Measurements from ENCODE around the gene CD7. TPM values are rescaled to one million over a fixed set of nuclear protein-coding genes. Genes with fewer than 3 reads are reported as not detected.

The CD7 gene
- total RNA-seq, 1 donor from 2014 or later: 7.1 TPM

DNA sequence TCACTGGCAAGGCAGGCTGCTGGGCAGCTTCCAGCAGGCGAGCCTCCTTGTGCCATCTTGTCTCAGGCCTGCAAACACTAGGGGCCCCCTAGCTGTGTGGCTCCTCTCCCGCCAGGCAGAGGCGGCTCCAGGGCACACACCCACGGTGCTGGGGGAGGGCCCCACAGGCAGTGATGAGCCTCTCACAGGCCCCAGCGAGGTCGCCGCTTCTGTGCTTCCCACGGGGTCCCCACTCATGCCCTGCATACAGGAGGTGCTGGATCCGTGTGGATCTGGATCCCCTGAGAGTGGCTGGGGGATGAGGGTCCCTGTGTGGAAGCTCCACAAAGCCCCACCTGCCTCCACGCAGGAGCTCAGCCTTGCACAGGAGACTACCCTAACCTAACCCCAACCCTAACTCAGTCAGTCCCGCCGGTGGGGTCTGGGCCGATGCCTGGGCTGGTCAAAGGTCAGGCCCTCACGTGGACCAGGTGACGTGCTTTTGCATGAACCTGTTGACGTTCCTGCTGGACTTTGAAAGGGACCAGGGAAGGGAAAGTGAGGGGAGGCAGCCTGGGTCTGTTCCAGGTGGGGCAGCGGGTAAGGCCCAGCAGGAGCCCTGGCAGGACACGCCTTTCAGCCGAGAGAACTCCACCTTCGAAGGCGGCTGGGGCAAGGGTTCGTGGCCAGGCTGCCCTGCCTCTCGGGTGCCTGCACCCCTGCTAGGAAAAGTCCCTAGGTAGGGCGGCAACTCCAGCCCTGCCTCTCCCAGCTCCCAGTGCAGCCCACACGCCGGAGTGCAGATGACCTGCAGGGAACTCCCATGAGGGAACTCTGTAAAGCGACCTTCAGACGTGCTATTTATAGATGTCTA is 11.0 kb upstream of the CD7 start:
- intact Hi-C loops (cut with DNase I): no loop called here

GRCh38 chr17:82327757-82328140 is 10.3 kb upstream of the CD7 start:
- peaks cover 27% of the 10 kb centered on the region for H3K4me1 ChIP-seq
- DNase-seq (no peak), ATAC-seq (no peak)

More for the DNA sequence above, 11.0 kb upstream of the CD7 start:
- TF ChIP-seq, protein P1, sequence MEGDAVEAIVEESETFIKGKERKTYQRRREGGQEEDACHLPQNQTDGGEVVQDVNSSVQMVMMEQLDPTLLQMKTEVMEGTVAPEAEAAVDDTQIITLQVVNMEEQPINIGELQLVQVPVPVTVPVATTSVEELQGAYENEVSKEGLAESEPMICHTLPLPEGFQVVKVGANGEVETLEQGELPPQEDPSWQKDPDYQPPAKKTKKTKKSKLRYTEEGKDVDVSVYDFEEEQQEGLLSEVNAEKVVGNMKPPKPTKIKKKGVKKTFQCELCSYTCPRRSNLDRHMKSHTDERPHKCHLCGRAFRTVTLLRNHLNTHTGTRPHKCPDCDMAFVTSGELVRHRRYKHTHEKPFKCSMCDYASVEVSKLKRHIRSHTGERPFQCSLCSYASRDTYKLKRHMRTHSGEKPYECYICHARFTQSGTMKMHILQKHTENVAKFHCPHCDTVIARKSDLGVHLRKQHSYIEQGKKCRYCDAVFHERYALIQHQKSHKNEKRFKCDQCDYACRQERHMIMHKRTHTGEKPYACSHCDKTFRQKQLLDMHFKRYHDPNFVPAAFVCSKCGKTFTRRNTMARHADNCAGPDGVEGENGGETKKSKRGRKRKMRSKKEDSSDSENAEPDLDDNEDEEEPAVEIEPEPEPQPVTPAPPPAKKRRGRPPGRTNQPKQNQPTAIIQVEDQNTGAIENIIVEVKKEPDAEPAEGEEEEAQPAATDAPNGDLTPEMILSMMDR (IDR thresholded peaks at IDR 0.05): no peak
- Histone ChIP-seq H3K9me3 (no peaks in the 10 kb centered on the region), H3K36me3 (peaks cover 7% of the 10 kb centered on the region), H3K4me1 (peaks cover 32% of the 10 kb centered on the region), H3K27ac (no peak overlapping the region), H3K4me3 (no peak overlapping the region), H3K27me3 (ENCODE audit: low read depth) (no peaks in the 10 kb centered on the region)
- ATAC-seq (no peak), DNase-seq (no peak)

DNA sequence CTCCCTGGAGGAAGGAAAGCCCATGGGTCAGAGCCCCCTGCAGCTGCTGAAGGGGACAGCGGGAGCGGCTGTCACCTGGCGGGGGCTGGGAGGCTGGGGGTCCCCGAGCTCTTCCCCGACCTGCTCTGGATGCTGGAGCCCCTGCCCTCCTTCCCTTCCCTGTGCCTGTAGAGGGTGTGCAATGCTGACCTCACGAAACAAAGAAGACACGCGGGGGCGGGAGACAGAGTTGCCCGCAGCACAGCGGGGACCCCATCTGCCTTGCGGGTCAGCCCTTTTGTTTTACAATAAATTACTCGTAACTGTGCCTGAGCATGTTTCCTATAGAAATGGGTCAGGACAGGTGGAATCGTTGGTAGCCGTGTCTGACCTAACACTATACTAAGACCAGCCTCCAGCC is 9.9 kb upstream of the CD7 start:
- peaks cover 7% of the 10 kb centered on the region for H3K36me3 ChIP-seq
- TF ChIP-seq, protein P1 (IDR thresholded peaks at IDR 0.05): no peak
- peaks cover 22% of the 10 kb centered on the region for H3K4me1 ChIP-seq
- ATAC-seq (no peak), DNase-seq (no peak)
- intact Hi-C loops (cut with DNase I): no loop called here
- no peak overlapping the region for H3K27ac ChIP-seq
- H3K27me3 ChIP-seq (ENCODE audit: low read depth): no peaks in the 10 kb centered on the region
- H3K4me3 ChIP-seq: no peak overlapping the region
- no peaks in the 10 kb centered on the region for H3K9me3 ChIP-seq

More at GRCh38 chr17:82327757-82328140, 10.3 kb upstream of the CD7 start:
- TF ChIP-seq, protein P1 (IDR thresholded peaks at IDR 0.05): no peak
- Histone ChIP-seq H3K36me3 (peaks cover 7% of the 10 kb centered on the region), H3K27ac (no peak overlapping the region), H3K27me3 (ENCODE audit: low read depth) (no peaks in the 10 kb centered on the region), H3K4me3 (no peak overlapping the region), H3K9me3 (no peaks in the 10 kb centered on the region)
- intact Hi-C loops (cut with DNase I): no loop called here

GRCh38 chr17:82325286-82326180 is 8.1 kb upstream of the CD7 start:
- Histone ChIP-seq H3K9me3 (no peaks in the 10 kb centered on the region), H3K27ac (no peak overlapping the region)
- intact Hi-C loops (cut with DNase I): no loop called here

More at GRCh38 chr17:82325286-82326180, 8.1 kb upstream of the CD7 start:
- Histone ChIP-seq H3K4me3 (no peak overlapping the region), H3K36me3 (peaks cover 7% of the 10 kb centered on the region), H3K27me3 (ENCODE audit: low read depth) (no peaks in the 10 kb centered on the region), H3K4me1 (peaks cover 15% of the 10 kb centered on the region)
- no peak for DNase-seq
- ATAC-seq: no peak
- TF ChIP-seq, protein P1 (IDR thresholded peaks at IDR 0.05): no peak
